Measurements from ENCODE around the gene ZNF223. TPM values are rescaled to one million over a fixed set of nuclear protein-coding genes. Genes with fewer than 3 reads are reported as not detected.

The ZNF223 gene
- total RNA-seq, 1 experiment from 2014 or later, result 4.8 TPM

GRCh38 chr19:44076325-44076724, 24.5 kb downstream of the ZNF223 start:
- Histone ChIP-seq H2BK12ac (ENCODE audit: insufficient read length, low read depth, low read length) (no peak overlapping the region), H2AK5ac (ENCODE audit: insufficient read length, low read length) (no peak overlapping the region), H3K9ac (ENCODE audit: extremely low read depth, insufficient read length, low read length) (no peak overlapping the region), H3K79me1 (ENCODE audit: insufficient read depth, low read depth, low read length, poor library complexity, severe bottlenecking) (no peaks in the 10 kb centered on the region), H3K79me2 (ENCODE audit: insufficient read depth, low read length) (no peaks in the 10 kb centered on the region), H3K27ac (ENCODE audit: insufficient read length, low read depth, low read length) (no peak overlapping the region), H4K91ac (ENCODE audit: insufficient read length, low read depth, low read length) (no peak overlapping the region), H3T11ph (ENCODE audit: low read length) (no peak overlapping the region), H3K56ac (ENCODE audit: insufficient read length, low read depth, low read length) (no peak overlapping the region), H3K4ac (ENCODE audit: low read depth, low read length) (no peak overlapping the region), H2BK20ac (ENCODE audit: low read depth, low read length, poor library complexity, severe bottlenecking) (no peak overlapping the region), H2BK15ac (ENCODE audit: low read depth, low read length) (no peak overlapping the region), H3K18ac (ENCODE audit: insufficient read length, low read depth, low read length) (no peak overlapping the region), H4K20me1 (ENCODE audit: control insufficient read depth, insufficient read depth, insufficient read length) (no peaks in the 10 kb centered on the region), H4K8ac (replicated peaks; ENCODE audit: insufficient read length, low read depth, low read length) (no peak overlapping the region), H2AFZ (ENCODE audit: low read length) (no peak overlapping the region), H3K27me3 (ENCODE audit: insufficient read depth, low read length) (no peaks in the 10 kb centered on the region; the same call in 1 of the 2 replicates), H3K23me2 (ENCODE audit: insufficient read length, low read depth, low read length, poor library complexity, severe bottlenecking) (peaks cover 14% of the 10 kb centered on the region), H3K4me2 (ENCODE audit: insufficient read depth, insufficient read length, low read length) (no peak overlapping the region), H3K9me3 (ENCODE audit: control insufficient read depth, low read depth, low read length) (no peaks in the 10 kb centered on the region), H3K4me1 (ENCODE audit: insufficient read depth, low read length) (no peaks in the 10 kb centered on the region), H2BK120ac (ENCODE audit: low read depth, low read length, poor library complexity, severe bottlenecking) (no peak overlapping the region), H4K5ac (ENCODE audit: insufficient read length, low read depth, low read length) (no peak overlapping the region), H2BK5ac (ENCODE audit: insufficient read length, low read length) (no peak overlapping the region), H3K23ac (ENCODE audit: insufficient read length, low read depth, low read length) (no peak overlapping the region), H3K14ac (ENCODE audit: insufficient read depth, low read length) (no peak overlapping the region)
- DNase-seq, result no peak
- WGBS (ENCODE audit: extremely low coverage, insufficient read length, low lambda C conversion rate), result no CpG with 5 or more reads among the region's 2 CpGs
- Mint-ChIP-seq H3K4me1 (peaks cover 12 to 13% of the 10 kb centered on the region in 2 experiments), H3K27ac (no peak overlapping the region), H3K36me3 (ENCODE audit: insufficient read depth in 1 of 3, low read depth in 3 of 3) (peaks cover 11 to 21% (median 20%) of the 10 kb centered on the region in 3 experiments), H3K4me3 (no peak overlapping the region), H3K9me3 (peaks cover 7 to 10% of the 10 kb centered on the region in 2 experiments), H3K27me3 (ENCODE audit: low read depth) (peaks cover 20% of the 10 kb centered on the region)
- no peak for TF ChIP-seq CTCF (conservative IDR thresholded peaks at IDR 0.05)

All from H9 (cell line).